GM21723 (cell line): ENCODE data around the gene TNS3.
"Not testable (repeated sequence)": the region's sequence is repeated elsewhere in the genome, so short reads cannot be mapped to it uniquely, and the experiment has no call there.

Experiments
- ATAC-seq: cut with Tn5 transposase; IDR thresholded peaks from one replicate; pipeline ENCODE4 v1.9.1; 2021; ENCODE audit warnings: mild to moderate bottlenecking, moderate library complexity; ENCODE audit not compliant: unreplicated experiment

TNS3 gene

DNA sequence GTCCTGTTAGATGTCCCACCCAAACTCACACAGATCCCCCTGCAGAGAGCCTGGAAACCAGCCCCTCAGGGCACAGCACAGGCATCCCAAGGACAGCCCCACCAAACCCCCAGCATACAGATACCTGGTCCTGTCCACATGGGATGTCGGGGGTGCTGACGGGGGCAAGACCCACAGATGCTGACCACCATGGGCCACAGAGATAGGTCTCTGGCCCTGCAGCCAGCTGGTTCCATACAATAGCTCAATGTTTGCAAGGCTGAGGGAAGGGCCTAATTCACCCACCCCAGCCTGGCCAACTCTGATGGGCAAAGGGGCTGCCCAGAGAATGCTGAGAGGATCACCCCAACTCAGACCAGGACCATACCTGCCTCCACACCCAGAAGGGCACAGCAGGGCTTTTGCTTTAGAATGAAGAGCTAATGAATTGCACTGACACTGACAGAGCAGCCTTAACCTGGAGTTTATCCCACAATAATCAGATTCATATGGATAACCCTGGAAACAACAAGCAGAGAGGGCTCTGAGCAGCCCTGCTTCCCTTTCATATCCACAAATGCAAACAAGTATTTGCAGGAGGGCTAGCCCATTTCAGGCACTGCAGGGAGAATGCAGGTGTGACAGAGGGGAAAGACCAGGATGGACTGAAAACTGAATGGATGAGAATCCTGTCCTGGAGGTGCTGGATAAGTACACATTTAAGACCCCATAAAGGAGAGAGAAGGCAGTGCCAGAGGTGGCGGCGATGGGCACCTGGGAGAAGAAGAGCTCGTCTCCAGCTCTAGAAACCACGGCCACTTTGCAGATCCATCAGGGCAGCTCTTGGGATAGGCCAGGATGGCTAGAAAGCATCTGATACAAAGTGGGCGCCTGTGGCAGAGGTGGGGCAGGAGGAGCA is 126.7 kb downstream of the TNS3 start:
- ATAC-seq = no peak

DNA sequence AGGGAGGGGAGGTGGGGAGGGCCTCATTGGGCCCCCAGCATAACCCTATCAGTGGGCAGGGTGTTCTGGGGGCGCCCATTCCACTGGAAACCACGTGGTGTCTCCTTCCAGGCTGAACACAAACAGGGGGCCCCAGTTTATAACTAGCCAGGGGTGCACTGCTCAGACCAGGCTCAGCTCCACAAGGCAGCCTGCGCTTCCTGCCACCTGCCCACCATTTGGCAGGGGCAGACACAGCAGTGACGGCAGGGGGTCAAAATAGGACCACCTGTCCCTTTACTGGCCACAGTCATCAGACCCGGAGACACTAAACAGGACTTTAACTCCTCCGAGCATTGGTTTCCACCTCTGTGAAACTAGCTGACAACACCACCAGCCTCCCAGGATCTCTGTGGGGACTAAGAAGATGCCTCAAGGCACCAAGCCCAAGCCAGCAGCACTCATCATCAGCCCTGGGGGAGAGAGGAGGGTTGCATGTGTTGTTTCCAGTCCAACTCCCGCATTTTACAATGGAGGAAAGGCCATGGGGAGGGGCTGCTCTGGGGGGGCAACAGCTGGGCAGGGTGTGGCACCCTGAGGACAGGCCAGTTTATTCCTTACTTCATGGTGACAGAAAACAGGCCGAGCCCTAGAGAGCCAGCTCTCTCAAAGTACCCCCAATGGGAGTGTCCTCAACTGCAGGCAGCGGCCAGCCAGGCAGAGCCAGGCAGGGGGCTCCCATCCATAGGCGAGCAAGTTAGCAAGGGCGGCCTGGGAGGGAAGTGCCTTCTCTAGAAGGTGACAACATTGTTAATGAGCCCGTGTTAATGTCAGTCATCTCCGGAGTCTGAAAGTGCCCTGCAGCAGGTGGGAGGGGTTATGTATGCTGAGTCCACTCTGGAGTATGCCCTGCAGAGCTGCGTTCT is 127.6 kb downstream of the TNS3 start:
- ATAC-seq = no peak

DNA sequence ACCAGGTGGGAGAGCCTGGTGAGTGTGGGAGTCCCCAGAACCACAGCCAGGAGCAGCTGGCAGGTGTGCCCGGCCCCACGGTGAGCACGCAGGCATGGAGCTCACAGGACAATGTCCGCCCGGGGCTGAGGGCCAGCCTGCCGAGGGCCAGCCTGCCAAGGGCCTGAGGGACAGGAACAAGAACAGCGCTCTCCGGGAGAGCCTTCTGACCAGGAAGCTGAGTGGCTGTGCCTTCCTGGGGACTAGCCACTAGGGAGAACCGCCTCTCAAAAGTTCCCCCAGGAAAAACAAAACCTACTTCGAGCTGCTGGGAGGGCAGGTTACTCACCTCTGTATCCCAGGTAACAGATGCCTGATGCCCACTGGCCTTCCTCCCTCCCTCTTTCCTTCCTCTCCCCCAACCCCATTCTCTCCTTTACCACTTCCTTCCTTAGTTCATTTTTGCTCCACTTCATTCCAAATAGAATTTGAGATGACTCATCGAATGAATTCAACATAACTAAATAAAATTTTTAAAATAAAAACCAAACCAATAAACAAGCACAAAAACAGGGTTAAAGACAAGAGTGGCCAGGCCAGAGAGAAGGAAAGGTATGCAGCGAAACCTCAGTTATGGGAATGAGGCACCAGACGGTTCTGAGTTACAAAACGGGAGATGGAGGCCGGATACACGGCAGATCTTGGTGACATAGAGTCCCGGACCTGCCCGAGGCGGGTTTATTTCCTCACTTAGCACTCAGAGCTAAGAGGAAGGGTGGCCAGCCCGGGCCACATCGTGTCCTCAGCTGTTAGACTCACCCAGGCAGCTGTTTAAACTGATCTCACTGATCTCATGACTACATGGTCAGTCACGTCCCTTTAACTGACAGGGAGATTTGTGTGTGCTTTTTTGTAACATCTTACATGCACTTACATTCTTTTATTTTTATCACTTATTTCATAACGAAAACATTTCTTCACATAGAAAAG is 128.5 kb downstream of the TNS3 start:
- ATAC-seq = no peak

DNA sequence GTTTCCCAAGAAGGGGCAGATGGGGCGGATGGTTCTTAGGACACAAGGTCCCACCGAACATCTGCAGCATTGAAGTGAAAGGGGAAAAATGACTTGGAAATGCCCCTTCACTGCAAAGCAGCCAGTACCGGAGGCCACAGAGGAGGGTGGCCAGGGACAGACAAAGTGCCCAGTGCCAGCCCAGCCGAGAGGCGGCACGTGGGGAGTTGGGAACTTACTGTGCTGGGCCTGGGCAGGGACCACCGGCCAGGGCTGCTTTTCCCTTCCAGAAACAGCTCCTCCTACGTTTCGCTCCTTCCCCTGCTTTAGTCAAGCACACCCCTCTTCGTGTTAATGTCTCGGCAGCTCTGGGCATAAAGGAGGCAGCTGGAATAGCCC is 129.2 kb downstream of the TNS3 start:
- ATAC-seq = no peak

DNA sequence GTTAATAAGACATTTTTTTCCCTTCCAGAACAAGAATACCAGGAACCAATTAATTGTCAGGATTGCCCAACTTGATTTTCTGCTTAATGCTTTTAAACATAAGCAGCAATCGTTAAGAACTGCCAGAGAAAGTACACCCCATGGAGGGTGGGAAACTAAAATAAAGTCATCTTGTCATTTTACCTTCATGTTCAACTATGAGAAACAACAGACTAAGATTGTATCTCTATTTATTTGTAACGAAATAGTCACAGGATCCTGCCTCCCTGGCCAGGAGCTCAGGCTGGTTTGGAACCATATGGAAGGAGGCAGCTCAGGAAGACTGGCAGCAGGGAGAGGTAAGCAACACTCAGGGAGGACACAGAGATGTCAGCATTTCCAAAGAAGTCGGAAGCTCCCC is 129.6 kb downstream of the TNS3 start:
- no peak for ATAC-seq

DNA sequence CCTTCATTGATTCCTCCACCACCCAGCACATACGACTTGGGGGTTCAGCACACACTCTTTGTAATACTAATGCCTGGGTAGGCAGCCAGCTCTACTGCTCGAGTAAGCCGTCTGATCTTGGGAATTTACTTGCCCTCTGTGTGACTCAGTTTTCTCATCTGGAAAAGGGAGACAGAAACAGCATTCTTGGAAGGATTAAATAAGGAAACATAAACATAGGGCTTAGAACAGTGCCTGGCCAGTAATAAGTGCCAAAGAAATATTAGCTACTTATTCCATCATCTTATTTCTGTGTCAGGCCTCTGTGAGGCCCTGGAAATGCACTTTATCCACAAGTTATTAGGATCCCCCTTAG is 130.1 kb downstream of the TNS3 start:
- no peak for ATAC-seq

DNA sequence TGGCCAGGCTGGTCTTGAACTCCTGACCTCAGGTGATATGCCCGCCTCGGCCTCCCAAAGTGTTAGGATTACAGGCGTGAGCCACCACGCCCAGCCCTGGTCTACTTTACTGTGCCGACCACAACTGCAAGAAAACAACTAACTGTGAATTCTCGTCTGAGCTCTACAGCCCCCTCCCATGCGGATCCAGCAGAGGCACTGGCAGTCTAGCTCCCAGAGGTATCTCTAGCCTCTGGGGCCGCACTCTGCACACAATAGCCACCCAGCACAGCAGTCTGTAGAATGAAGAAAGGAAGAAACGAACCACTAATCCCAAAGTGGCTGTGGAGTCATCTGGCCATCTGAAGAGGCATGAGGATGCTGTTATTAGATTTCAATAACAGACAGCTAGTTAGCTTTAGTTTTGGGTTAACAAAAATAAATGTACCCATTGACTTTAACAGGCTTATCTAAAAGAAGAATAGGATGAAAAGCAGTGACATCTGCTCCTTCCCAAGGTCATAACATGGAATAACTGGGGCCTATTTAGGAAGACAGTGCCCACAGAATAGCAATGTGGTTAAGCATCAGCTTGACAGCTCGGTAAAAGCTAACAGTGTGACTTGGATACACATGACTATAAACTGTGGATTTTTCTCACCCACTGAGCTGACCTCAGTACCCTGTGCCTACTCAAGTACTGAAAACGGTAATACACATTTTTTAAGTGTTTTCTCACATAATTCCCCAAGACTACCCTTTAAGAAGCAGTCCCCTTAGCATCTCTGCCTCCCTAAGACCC is 131.9 kb downstream of the TNS3 start:
- no peak for ATAC-seq

DNA sequence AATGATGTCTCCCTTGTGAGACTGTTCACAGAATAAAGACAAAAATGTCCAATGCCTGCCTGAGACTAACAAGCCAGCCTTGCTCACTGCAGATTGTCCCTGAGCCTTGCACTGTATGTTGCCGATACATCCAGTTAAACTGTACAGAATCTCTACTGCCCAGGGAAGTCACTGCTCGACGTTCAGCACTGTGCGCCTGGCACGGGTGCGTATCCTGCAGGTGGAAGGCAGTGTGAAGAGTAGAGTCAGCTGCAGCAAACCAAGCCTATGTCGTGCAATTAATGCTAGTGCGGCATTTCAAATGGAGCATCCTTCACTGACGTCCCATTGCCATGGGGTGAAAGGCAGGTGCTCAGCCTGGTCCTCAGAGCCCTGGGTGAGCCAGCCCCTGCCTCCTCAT is 132.9 kb downstream of the TNS3 start:
- no peak for ATAC-seq

DNA sequence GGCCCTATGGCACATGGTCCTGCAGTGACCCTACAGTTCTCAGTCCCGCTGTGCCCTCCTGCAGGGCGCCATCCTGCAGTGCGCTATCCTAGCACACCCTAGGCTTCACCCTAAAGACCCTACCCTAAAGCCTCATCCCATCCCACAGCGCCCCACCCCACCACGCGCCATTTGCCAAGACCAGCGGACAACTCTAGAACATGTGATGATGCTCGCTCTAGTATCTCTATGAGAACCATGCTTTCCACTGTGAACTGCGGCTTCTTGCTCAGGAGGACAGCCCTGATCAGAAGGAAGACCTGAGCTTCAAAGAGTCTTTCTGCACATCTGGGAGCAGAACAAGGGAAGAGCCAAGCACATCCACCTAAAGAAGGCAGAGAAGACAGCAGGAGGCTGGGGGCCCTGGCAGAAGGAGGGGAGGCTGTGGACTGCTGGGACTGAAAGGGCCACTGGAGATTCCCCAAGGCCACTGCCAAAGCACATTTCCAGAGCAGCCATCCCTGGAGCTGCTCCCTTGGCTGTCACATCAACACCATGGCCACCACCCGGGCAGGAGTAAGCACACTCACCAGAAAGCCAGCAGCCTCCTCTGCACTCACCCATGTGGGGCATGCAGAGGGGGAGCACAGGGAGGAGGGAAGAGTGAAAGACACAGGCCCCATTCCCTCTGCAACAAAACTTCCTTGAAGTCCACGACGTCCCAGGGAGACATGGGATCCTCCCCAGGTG is 134.1 kb downstream of the TNS3 start:
- ATAC-seq = no peak

DNA sequence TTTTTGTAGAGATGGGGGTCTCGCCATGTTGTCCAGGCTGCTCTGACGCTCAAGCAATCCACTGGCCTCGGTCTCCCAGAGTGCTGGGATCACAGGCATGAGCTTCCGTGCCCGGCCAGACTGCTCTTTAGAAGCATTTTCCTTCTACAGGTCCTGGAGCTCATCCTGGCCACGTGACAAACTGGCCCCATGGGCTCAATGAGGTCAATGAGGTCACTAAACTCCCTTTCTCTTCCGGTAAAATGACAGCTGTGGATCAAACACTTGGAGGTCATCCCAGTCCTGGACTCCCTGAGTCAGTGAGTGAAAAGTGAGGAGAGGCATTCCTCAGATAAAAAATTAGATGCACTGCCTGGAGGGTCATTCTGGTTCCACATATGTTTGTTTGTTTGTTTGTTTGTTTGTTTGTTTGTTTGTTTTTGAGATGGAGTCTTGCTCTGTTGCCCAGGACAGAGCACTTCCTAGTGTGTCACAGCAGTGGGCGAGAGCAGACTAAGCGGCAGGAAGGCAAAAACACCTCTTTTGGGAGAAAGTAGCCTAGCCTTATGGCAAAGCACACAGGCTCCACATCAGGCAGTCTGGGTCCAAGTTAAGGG is 134.9 kb downstream of the TNS3 start:
- ATAC-seq = no peak

DNA sequence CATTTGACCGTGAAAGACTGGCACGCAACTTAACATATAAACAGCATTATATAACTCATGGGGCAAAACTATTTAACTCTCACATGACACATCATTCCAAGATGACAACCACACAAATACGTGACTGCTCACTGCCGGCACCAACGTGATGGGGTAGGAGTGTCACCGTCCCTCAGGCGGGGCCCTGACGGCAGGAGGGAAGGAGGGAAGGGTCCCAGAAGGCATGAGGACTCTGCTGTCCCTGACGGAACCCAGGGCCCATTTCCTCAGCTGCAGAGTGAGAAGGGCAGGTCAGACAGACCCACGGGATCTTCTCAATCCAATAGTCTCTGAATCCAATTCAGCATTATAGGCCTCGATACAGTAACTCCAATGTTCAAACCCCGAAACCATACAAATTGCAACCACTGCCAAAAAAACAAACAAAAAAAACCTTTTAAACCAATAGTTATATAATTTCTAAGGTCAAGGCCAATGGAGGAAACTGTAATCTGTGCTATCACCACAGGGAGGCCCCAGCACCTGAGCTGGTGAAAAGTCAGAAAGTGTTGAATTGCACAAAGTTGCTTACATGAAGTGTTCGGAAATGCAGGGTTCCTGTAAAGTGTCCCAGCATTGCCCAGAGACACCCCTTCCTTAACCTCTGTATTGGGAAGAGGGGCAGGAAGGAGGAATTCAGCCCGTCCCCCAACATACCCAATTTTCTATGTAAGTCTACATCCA is 137.4 kb downstream of the TNS3 start:
- no peak for ATAC-seq

DNA sequence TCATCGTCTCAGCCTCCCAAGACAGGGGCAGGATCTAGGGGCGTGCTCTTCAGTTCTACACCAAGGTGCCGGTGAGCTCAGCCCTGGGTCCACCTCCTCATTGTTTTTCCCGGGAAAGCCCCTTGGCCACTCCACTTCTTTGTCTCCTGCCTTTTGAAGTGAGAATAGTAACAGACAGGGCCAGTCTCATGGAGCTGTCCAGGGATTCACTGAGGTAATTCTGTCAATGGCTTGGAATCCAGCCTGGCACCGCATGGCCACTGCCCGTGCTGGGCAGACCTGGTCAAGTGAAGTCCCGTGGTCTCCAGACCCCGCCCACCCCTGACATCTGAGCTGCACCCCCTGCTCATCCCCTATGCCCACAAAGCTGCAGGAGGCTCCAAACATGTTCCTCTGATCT is 138.9 kb downstream of the TNS3 start:
- no peak for ATAC-seq

DNA sequence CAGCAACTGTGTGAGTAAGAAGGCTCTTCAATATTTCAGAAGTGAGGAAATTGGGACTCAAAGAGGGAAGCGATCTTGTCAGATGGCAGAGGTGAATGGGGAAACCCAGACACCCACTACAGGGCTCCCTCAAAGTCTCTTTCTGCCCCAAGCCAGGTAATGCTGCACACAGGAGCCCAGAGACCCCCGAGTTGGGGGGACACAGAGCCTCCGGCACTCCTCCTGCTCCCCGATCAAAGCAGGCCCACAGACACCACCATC is 139.4 kb downstream of the TNS3 start:
- no peak for ATAC-seq

DNA sequence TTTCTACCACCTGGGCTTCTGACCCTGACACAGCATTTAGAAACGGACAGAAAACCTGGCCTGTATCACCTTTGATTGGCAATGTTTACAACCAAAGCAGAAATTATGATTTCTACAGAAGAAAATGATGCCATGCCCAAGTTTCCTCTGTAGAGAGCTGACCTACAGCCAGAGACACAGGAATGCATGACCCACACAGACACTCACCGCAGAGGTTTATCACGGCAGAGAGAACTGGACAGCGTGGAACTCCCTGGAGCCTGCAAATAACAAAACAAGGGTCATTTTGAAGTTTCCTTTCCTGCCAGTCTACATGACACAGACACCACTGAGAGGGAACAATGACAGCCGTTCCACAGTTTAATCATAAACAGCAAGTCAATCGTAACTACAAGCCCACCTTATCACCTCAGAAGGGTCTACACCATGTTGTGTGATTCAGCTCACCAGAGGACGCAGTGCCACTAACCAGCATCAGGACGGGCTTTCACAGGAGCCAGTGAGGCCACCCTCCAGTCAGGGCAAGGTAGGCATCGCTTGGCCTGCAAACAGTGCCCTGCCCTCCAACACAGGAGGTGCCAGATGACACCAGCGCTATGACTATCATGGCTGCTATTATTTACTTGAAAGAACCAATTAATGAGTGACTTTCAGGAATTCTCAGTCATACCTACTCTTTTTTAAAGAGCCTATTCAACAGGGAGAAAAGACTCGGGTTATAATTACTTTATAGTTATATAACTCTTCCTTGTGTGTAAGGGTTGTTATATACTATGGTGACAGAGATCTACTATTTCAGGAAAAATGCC is 139.9 kb downstream of the TNS3 start:
- ATAC-seq = no peak

DNA sequence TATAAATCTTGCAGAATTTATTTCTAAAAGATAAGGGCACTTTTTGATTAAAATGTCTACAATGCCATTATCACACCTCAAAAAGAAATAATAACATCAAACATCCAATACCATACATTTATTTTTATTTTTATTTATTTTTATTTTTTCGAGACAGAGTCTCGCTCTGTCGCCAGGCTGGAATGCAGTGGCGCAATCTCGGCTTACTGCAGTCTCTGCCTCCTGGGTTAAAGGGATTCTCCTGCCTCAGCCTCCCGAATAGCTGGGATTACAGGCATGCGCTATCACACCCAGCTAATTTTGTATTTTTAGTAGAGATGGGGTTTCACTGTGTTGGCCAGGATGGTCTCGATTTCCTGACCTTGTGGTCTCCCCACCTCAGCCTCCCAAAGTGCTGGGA is 140.9 kb downstream of the TNS3 start:
- ATAC-seq = not testable (repeated sequence)

DNA sequence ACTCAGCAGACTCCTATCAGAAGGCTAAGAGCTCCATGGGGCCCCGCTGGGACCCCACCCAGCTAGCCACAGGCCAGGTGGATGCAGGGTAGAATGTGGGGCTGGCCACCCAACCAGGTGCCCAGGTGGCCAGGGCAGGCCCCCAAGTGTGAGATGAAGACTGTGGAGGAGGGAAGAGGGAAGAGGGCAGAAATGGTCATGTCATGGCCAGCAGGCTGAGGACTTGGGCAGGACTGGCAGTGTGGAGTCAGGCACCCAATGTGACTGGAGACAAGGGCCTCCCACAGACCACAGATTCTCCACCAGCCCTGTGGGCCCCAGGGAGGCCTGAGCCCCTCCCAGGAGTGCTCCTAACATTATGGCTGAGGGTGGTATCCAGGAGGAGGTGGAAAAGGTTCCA is 141.6 kb downstream of the TNS3 start:
- no peak for ATAC-seq

DNA sequence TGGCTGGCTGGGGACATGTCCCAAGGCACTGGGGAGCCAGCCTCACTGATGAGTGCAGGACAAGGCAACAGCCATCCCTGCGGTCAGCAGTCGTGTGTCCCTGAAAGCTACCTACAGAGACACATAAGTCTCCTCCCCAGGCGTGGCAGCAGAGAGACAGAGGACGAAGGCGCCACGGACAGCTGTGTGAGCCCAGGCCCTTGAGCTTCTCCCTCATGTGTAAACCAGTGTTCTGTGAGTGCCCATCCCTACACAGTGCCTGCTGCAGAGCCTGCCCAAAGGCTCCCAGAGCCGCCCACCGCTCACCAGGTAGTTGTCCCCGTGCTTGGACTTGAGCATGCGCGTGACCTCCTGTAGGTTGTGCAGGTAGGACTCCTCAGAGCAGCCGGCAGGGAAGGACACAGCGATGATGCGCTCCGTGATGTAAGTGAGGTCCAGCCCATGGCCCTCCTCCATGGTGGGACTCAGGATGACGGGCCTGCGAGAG is 142.7 kb downstream of the TNS3 start:
- ATAC-seq = no peak
